GM23338 (cell line): ENCODE measurements around the gene SLC2A2. TPM values are rescaled to one million over a fixed set of nuclear protein-coding genes. Genes with fewer than 3 reads are reported as not detected.

Experiments used
- ATAC-seq: fragments of 200-7000 bp; cut with Tn5 transposase; 3 replicates; pipeline ENCODE4 v1.9.1; 2020
- DNase-seq: peaks from one replicate; pipeline ENCODE4 v3.0.0-alpha.2; 2015; ENCODE audit warnings: low spot score
- H2AFZ ChIP-seq: fragments of 200-600 bp; sonication (generic); 2 replicates; pipeline ENCODE4 v1.8.0; 2016; ENCODE audit warnings: antibody characterized with exemption, mild to moderate bottlenecking, moderate library complexity
- H3F3A ChIP-seq: fragments of 200-600 bp; sonication (generic); replicated peaks from 2 replicates; pipeline ENCODE4 v1.8.0; 2017; ENCODE audit warnings: antibody characterized with exemption, mixed run types, low read depth
- H3K27ac ChIP-seq: fragments of 200-600 bp; sonication (generic); 2 replicates; pipeline ENCODE4 v1.6.1; 2016; ENCODE audit warnings: low read depth
- H3K27me3 ChIP-seq: fragments of 200-600 bp; sonication (generic); 2 replicates; pipeline ENCODE4 v1.8.0; 2016; ENCODE audit warnings: mild to moderate bottlenecking, mixed run types, moderate library complexity; ENCODE audit not compliant: insufficient read depth
- H3K36me3 ChIP-seq: fragments of 200-600 bp; sonication (generic); 2 replicates; pipeline ENCODE4 v1.8.0; 2016; ENCODE audit warnings: mild to moderate bottlenecking; ENCODE audit not compliant: insufficient read depth
- H3K4me1 ChIP-seq: fragments of 200-600 bp; sonication (generic); 2 replicates; pipeline ENCODE4 v1.8.0; 2016; ENCODE audit warnings: mild to moderate bottlenecking, moderate library complexity; ENCODE audit not compliant: insufficient read depth
- H3K4me2 ChIP-seq: fragments of 200-600 bp; sonication (generic); 2 replicates; pipeline ENCODE4 v1.7.1; 2017; ENCODE audit warnings: mixed run types
- H3K4me3 ChIP-seq: fragments of 200-600 bp; sonication (generic); 2 replicates; pipeline ENCODE4 v1.6.1; 2016; ENCODE audit warnings: mixed run types
- H3K79me2 ChIP-seq: fragments of 200-600 bp; sonication (generic); replicated peaks from 2 replicates; pipeline ENCODE4 v1.8.0; 2017; ENCODE audit warnings: mild to moderate bottlenecking; ENCODE audit not compliant: insufficient read depth
- H3K9me2 ChIP-seq: fragments of 200-600 bp; sonication (generic); 2 replicates; pipeline ENCODE4 v1.8.0; 2017; ENCODE audit not compliant: insufficient read depth
- H4K20me1 ChIP-seq: fragments of 200-600 bp; sonication (generic); replicated peaks from 2 replicates; pipeline ENCODE4 v1.8.0; 2017; ENCODE audit warnings: mild to moderate bottlenecking; ENCODE audit not compliant: insufficient read depth
- H3K27ac Mint-ChIP-seq: 2 replicates; pipeline ENCODE4 v1.8.0; 2020; ENCODE audit warnings: inconsistent platforms, mild to moderate bottlenecking, moderate library complexity, mixed read lengths
- H3K27me3 Mint-ChIP-seq: 3 replicates; pipeline ENCODE4 v1.8.0; 2022; ENCODE audit warnings: low read depth, mild to moderate bottlenecking, moderate library complexity, mixed read lengths, inconsistent platforms; ENCODE audit not compliant: insufficient read depth, poor library complexity
- H3K36me3 Mint-ChIP-seq: 3 replicates; pipeline ENCODE4 v1.8.0; 2021; ENCODE audit warnings: low read depth, mild to moderate bottlenecking, inconsistent platforms, moderate library complexity, mixed read lengths
- H3K4me1 Mint-ChIP-seq: 3 replicates; pipeline ENCODE4 v1.8.0; 2020; ENCODE audit warnings: mild to moderate bottlenecking, inconsistent platforms, mixed read lengths
- H3K4me3 Mint-ChIP-seq: 3 replicates; pipeline ENCODE4 v1.8.0; 2021; ENCODE audit warnings: moderate library complexity, mild to moderate bottlenecking, inconsistent platforms, mixed read lengths
- H3K9me3 Mint-ChIP-seq: 3 replicates; pipeline ENCODE4 v1.8.0; 2020; ENCODE audit warnings: moderate library complexity, mild to moderate bottlenecking, inconsistent platforms, mixed read lengths
- EZH2 ChIP-seq: fragments of 200-600 bp; sonication (generic); IDR thresholded peaks from one replicate; pipeline ENCODE4 v1.8.0; 2017; ENCODE audit warnings: antibody characterized with exemption, mild to moderate bottlenecking, low read depth; ENCODE audit not compliant: unreplicated experiment
- EZH2phosphoT487 ChIP-seq: fragments of 200-600 bp; sonication (generic); IDR thresholded peaks from one replicate; pipeline ENCODE4 v1.8.1; 2018; ENCODE audit warnings: antibody characterized with exemption; ENCODE audit not compliant: unreplicated experiment
- JUNB ChIP-seq: IDR thresholded peaks from one replicate; pipeline ENCODE4 v1.6.1; 2016; ENCODE audit warnings: antibody characterized with exemption; ENCODE audit not compliant: unreplicated experiment
- STAT1 ChIP-seq: IDR thresholded peaks from one replicate; pipeline ENCODE4 v1.6.1; 2016; ENCODE audit warnings: antibody characterized with exemption; ENCODE audit not compliant: unreplicated experiment
- ZNF114 ChIP-seq: fragments of 250-450 bp; sonication (Bioruptor Pico); IDR thresholded peaks from 2 replicates; pipeline ENCODE4 v1.5.0; 2020; ENCODE audit warnings: mild to moderate bottlenecking, moderate library complexity
- ZNF331 ChIP-seq: fragments of 250-450 bp; sonication (Bioruptor Pico); IDR thresholded peaks from 2 replicates; pipeline ENCODE4 v1.5.0; 2020; ENCODE audit warnings: low read depth, mild to moderate bottlenecking, moderate library complexity
- polyA plus RNA-seq: library from polyadenylated mRNA; unstranded; fragments of >200 nt; fragmentation: Nextera tagmentation; extraction: Ambion mirVana; gene quantifications from 2 replicates; pipeline ENCODE4 v1.2.1, GENCODE V29; 2016
- total RNA-seq: library from RNA; depleted of rRNA; stranded (reverse); fragments of >200 nt; shearing (Covaris generic); gene quantifications from 2 replicates; pipeline ENCODE4 v1.2.3, GENCODE V29; 2014
- TF ChIP-seq, protein P1 (sequence below): fragments of 250-450 bp; sonication (Bioruptor Pico); IDR thresholded peaks from 2 replicates; pipeline ENCODE4 v1.5.0; 2020; ENCODE audit warnings: mild to moderate bottlenecking, moderate library complexity
- TF ChIP-seq, protein P2 (sequence below): IDR thresholded peaks from 2 replicates; pipeline ENCODE4 v1.6.1; 2016; ENCODE audit warnings: antibody characterized with exemption
- TF ChIP-seq, protein P3 (sequence below), 2 experiments: fragments of 200-600 bp in 1 of 2; sonication (generic) in 1 of 2; conservative IDR thresholded peaks; 2 replicates each; pipeline versions ENCODE4 v1.5.1 to v1.6.1; 2016 to 2017; ENCODE audit warnings: antibody characterized with exemption in 2 of 2, low read depth in 2 of 2, mild to moderate bottlenecking in 2 of 2, moderate library complexity in 1 of 2

SLC2A2 gene
- total and polyA plus RNA-seq, 2 experiments from 2014 or later, result not detected

DNA sequence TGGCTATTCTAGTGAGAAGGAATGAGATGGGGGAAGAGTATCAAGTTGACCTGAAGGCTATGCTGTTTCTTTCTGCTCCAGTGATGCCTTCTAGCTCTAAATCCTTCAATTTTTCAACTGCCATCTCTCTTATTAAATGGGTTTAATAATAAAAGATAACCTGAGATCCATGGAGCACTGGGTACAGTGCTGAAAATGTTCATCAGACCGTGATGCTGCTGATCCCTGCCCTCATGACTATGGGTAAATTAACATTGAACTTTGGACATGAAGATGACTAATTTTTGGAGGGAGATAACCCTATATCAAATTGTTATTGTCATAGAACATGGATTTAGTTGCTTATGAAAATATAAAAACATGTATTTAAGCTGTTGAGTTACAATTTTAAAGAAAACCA lies 27.7 kb upstream of the SLC2A2 start (continued):
- TF ChIP-seq, protein P1, sequence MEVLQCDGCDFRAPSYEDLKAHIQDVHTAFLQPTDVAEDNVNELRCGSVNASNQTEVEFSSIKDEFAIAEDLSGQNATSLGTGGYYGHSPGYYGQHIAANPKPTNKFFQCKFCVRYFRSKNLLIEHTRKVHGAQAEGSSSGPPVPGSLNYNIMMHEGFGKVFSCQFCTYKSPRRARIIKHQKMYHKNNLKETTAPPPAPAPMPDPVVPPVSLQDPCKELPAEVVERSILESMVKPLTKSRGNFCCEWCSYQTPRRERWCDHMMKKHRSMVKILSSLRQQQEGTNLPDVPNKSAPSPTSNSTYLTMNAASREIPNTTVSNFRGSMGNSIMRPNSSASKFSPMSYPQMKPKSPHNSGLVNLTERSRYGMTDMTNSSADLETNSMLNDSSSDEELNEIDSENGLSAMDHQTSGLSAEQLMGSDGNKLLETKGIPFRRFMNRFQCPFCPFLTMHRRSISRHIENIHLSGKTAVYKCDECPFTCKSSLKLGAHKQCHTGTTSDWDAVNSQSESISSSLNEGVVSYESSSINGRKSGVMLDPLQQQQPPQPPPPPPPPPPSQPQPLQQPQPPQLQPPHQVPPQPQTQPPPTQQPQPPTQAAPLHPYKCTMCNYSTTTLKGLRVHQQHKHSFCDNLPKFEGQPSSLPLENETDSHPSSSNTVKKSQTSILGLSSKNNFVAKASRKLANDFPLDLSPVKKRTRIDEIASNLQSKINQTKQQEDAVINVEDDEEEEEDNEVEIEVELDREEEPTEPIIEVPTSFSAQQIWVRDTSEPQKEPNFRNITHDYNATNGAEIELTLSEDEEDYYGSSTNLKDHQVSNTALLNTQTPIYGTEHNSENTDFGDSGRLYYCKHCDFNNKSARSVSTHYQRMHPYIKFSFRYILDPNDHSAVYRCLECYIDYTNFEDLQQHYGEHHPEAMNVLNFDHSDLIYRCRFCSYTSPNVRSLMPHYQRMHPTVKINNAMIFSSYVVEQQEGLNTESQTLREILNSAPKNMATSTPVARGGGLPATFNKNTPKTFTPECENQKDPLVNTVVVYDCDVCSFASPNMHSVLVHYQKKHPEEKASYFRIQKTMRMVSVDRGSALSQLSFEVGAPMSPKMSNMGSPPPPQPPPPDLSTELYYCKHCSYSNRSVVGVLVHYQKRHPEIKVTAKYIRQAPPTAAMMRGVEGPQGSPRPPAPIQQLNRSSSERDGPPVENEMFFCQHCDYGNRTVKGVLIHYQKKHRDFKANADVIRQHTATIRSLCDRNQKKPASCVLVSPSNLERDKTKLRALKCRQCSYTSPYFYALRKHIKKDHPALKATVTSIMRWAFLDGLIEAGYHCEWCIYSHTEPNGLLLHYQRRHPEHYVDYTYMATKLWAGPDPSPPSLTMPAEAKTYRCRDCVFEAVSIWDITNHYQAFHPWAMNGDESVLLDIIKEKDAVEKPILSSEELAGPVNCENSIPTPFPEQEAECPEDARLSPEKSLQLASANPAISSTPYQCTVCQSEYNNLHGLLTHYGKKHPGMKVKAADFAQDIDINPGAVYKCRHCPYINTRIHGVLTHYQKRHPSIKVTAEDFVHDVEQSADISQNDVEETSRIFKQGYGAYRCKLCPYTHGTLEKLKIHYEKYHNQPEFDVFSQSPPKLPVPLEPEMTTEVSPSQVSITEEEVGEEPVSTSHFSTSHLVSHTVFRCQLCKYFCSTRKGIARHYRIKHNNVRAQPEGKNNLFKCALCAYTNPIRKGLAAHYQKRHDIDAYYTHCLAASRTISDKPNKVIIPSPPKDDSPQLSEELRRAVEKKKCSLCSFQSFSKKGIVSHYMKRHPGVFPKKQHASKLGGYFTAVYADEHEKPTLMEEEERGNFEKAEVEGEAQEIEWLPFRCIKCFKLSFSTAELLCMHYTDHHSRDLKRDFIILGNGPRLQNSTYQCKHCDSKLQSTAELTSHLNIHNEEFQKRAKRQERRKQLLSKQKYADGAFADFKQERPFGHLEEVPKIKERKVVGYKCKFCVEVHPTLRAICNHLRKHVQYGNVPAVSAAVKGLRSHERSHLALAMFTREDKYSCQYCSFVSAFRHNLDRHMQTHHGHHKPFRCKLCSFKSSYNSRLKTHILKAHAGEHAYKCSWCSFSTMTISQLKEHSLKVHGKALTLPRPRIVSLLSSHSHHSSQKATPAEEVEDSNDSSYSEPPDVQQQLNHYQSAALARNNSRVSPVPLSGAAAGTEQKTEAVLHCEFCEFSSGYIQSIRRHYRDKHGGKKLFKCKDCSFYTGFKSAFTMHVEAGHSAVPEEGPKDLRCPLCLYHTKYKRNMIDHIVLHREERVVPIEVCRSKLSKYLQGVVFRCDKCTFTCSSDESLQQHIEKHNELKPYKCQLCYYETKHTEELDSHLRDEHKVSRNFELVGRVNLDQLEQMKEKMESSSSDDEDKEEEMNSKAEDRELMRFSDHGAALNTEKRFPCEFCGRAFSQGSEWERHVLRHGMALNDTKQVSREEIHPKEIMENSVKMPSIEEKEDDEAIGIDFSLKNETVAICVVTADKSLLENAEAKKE (CRISPR knock-in tag), result no peak
- TF ChIP-seq, protein P2, sequence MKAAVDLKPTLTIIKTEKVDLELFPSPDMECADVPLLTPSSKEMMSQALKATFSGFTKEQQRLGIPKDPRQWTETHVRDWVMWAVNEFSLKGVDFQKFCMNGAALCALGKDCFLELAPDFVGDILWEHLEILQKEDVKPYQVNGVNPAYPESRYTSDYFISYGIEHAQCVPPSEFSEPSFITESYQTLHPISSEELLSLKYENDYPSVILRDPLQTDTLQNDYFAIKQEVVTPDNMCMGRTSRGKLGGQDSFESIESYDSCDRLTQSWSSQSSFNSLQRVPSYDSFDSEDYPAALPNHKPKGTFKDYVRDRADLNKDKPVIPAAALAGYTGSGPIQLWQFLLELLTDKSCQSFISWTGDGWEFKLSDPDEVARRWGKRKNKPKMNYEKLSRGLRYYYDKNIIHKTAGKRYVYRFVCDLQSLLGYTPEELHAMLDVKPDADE, result no peak
- TF ChIP-seq STAT1 (no peak), EZH2phosphoT487 (no peak), ZNF114 (no peak), EZH2 (no peak)

DNA sequence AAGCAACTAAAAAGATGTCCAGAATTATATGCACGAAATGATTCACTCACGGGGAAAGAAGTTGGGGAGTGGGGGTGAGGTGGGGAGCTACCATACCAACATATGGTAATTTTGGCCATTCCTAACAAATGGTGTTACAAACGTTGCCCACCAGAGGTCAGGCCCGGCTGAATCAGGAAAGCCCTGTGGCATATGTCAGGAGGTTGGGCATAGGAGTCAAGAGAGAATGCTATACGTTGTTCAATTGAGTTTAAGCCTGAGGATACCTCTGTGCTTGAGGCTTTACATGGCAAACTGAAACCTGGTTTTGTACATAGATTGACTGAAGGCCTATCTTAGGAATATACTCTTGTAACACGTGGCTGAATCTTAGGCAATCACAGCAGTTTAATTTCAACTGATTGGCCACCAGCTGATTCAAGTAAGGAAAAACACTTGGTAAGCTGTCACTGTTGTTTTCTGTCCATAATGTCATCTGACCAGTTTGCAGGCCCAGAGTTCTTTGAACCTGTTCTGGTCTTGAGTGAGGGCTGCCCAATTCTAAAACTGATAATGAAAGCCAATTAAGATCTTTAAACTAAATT lies 23.4 kb upstream of the SLC2A2 start:
- Mint-ChIP-seq H3K36me3 (no peaks in the 10 kb centered on the region), H3K9me3 (no peaks in the 10 kb centered on the region), H3K27ac (no peak overlapping the region), H3K4me1 (peaks cover 8% of the 10 kb centered on the region; the same call in 2 of the 3 replicates), H3K4me3 (no peak overlapping the region), H3K27me3 (no peaks in the 10 kb centered on the region)
- ATAC-seq, result peak; percentile 98
- Histone ChIP-seq H3K27ac (no peak overlapping the region), H3K4me2 (no peak overlapping the region), H4K20me1 (no peaks in the 10 kb centered on the region), H3K9me2 (peaks cover 4% of the 10 kb centered on the region; the same call in 1 of the 2 replicates), H3K4me1 (no peaks in the 10 kb centered on the region), H2AFZ (no peak overlapping the region), H3K36me3 (no peaks in the 10 kb centered on the region), H3K4me3 (no peak overlapping the region), H3K79me2 (no peaks in the 10 kb centered on the region), H3K27me3 (no peaks in the 10 kb centered on the region), H3F3A (no peaks in the 10 kb centered on the region)
- peak; percentile 90 for DNase-seq
- TF ChIP-seq, protein P2, result no peak
- TF ChIP-seq EZH2phosphoT487 (no peak), JUNB (no peak), ZNF331 (no peak)
- TF ChIP-seq, protein P3, sequence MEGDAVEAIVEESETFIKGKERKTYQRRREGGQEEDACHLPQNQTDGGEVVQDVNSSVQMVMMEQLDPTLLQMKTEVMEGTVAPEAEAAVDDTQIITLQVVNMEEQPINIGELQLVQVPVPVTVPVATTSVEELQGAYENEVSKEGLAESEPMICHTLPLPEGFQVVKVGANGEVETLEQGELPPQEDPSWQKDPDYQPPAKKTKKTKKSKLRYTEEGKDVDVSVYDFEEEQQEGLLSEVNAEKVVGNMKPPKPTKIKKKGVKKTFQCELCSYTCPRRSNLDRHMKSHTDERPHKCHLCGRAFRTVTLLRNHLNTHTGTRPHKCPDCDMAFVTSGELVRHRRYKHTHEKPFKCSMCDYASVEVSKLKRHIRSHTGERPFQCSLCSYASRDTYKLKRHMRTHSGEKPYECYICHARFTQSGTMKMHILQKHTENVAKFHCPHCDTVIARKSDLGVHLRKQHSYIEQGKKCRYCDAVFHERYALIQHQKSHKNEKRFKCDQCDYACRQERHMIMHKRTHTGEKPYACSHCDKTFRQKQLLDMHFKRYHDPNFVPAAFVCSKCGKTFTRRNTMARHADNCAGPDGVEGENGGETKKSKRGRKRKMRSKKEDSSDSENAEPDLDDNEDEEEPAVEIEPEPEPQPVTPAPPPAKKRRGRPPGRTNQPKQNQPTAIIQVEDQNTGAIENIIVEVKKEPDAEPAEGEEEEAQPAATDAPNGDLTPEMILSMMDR (conservative IDR thresholded peaks at IDR 0.05; ENCODE audit: low read depth in 2 of 2), result peak; percentile 82 to 92
